GM18858 (cell line): ENCODE results near the gene PAQR9.

ENCODE experiments used
- ATAC-seq: cut with Tn5 transposase; IDR thresholded peaks from one replicate; pipeline ENCODE4 v1.9.1; 2021; ENCODE audit not compliant: unreplicated experiment

The PAQR9 gene

GRCh38 chr3:142926368-142926944 lies 37.0 kb downstream of the PAQR9 start:
- no peak for ATAC-seq

DNA sequence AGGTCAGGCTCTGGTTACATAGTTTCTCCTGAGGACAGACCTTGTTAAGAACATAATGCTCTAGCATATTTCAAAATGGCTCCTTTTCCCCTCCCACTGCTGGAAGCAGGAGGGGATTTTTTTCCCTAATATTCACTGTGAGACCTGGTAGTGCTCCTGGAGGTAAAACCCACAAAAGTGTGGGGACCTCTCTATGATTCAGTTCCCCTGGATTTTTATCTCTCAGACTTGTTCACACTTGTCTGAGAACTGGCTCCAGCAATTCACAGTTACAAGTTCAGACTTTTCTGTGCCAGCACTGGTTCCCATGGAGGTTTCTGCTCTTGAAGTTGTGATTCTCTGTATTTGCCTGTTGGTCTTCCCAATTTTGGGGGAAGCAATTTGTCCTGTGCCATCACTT lies 38.3 kb downstream of the PAQR9 start:
- no peak for ATAC-seq

DNA sequence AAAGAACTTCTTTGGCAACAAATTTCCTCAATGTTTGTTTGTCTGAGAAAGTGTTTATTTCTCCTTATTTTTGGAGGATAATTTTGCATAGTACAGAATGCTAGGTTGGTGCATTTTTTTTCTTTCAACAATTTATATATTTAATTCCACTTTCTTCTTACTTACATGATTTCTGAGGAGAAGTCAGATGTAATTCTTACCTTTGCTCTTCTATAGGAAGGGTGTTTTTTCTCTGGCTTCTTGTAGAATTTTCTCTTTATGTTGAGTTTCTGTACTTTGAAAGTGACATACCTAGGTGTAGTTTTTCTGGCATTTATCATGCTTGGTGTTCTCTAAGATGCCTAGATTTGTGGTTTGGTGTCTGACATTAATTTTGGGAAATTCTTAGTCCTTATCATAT lies 39.8 kb downstream of the PAQR9 start:
- no peak for ATAC-seq

DNA sequence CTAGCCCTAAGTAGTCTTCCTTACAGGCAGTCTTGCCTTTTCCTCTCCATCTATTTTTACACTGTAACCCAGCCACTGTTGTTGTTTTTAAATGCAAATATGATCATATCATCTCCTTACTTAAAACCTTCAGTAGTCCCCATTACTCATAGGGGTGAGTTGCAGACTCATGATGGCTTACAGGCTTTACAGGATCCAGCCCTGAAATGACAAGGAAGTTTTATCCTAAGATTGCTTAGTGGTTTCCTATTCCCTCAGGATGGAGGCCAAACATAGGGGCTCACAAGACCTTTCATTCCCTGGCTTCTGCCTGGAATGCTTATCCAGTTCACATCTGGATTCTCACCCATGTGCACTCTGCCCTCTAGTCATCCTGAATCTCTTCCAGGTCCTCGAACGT lies 46.9 kb downstream of the PAQR9 start:
- no peak for ATAC-seq

- ATAC-seq = no peak
These were observed 47.8 kb downstream of the PAQR9 start for GRCh38 chr3:142915636-142916035.

DNA sequence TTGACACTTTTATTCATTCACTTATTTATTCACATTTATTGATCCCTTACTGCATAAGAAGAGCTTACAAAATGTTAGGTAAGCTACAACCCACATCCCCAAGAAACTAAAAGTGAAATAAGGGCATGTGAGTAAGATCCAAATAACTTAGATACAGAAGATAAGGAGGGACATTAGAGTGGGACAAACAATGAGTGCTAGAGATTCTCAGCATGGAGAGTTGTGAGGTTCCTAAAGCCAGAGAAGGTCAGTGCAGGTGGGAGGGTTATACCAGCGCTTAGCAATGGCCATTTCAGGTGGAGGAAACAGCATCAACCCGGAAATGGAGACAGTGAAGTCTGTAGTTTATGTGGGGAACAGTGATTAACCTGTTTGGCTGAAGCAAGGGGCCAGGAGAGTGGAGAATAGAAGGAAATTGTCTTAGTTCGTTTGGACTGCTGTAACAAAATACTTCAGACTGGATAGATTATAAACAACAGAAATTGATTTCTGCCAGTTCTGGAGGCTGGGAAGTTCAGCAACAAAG lies 49.1 kb downstream of the PAQR9 start:
- no peak for ATAC-seq

GRCh38 chr3:142913432-142913831 lies 50.0 kb downstream of the PAQR9 start:
- no peak for ATAC-seq

DNA sequence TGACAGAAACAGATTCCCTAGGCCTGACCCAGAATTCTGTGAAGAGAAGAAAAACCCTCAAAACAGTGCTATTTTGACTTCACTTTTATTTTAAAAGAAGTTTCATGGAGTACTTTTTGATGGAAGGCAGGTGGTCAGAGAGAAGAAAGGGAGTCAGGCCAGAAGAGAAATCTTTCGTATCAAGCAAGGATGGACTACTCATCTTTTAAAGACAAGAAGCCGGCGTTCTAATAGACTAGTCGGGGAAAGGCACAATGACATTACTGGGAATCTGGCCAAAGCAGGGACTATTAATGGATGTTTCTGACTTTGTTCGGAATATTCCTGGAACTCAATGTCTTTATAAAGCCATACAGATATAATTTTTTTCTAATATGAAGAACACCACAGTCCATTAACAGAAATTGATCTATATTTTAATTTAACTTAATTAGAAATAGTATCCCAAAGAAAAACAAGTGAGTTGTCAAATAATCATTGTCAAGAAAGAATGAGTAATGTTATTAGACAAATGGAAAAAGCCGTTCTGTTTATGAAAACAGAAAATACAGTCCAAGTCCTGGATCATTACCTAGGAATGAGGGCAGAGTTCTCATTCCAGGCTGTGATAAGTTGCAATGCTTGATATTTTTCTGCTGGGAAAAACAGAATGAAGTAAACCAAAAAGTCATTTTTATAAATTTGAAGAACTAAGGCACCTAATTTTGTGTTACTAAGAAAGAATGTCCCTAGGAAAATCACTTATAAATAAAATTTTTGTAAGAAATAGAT lies 50.9 kb downstream of the PAQR9 start:
- no peak for ATAC-seq
